ENCODE results near the gene RIPOR2. TPM values are rescaled to one million over a fixed set of nuclear protein-coding genes. Genes with fewer than 3 reads are reported as not detected.

Gene RIPOR2
- total and polyA plus RNA-seq, 4 donors, result 1.6 to 10.9 (median 3.7) TPM

DNA sequence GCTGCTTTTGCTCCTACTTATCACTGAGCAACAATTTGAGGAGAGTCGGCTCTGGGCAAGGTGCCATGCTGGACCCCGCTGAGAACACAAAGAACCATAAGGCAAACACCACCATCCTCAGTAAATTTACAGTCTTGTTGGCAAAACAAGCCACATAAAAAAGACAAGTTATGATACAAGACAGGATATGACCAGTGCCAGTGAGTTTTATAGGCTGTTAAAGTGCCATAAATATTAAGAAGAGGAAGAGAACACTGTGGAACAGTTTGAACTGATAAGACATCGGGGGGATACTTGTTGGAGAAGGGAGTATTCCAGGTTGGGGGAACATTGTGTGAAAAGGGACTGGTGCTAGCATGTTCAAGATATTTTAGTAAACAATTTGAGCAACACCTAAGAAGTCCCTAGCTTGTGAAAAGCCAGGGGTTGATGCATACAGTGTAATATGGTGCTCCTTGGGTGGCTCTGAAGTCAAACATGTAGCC, 25.3 kb upstream of the RIPOR2 start:
- 62% methylated on average over 3 of the region's 3 CpGs for WGBS
- Histone ChIP-seq H3K9me3 (ENCODE audit: control insufficient read depth in 4 of 4, low read length in 3 of 4) (no peaks in the 10 kb centered on the region), H3K4me1 (ENCODE audit: control insufficient read depth in 4 of 4, insufficient read depth in 4 of 4, low read length in 3 of 4) (no peaks in the 10 kb centered on the region), H3K27me3 (ENCODE audit: control insufficient read depth in 4 of 4, insufficient read depth in 4 of 4, low read length in 3 of 4) (no peaks in the 10 kb centered on the region), H3K36me3 (ENCODE audit: control insufficient read depth in 4 of 4, insufficient read depth in 3 of 4, low read depth in 1 of 4, low read length in 3 of 4) (no peaks in the 10 kb centered on the region), H3K4me3 (ENCODE audit: low read depth in 1 of 3, low read length in 3 of 3) (no peak overlapping the region), H3K9ac (ENCODE audit: low read depth in 1 of 2, low read length in 2 of 2) (no peak overlapping the region), H3K27ac (ENCODE audit: low read depth in 1 of 2, low read length in 2 of 2) (no peak overlapping the region)
- no peak for DNase-seq (ENCODE audit: low spot score)
- TF ChIP-seq NR2F2 (IDR thresholded peaks at IDR 0.05) (no peak), FOXA1 (IDR thresholded peaks at IDR 0.05) (no peak), YY1 (IDR thresholded peaks at IDR 0.05) (no peak), HNF4A (conservative IDR thresholded peaks at IDR 0.05) (no peak), FOXA2 (IDR thresholded peaks at IDR 0.05) (no peak), TAF1 (conservative IDR thresholded peaks at IDR 0.05) (no peak), EGR1 (IDR thresholded peaks at IDR 0.05; ENCODE audit: low read depth in 2 of 2) (no peak), HNF4G (IDR thresholded peaks at IDR 0.05) (no peak), JUND (IDR thresholded peaks at IDR 0.05) (no peak), RAD21 (IDR thresholded peaks at IDR 0.05) (no peak), GABPA (IDR thresholded peaks at IDR 0.05 in 1 of 2, conservative IDR thresholded peaks at IDR 0.05 in 1 of 2) (no peak), RXRA (IDR thresholded peaks at IDR 0.05) (no peak), SP1 (IDR thresholded peaks at IDR 0.05) (no peak)
- TF ChIP-seq, protein P1, sequence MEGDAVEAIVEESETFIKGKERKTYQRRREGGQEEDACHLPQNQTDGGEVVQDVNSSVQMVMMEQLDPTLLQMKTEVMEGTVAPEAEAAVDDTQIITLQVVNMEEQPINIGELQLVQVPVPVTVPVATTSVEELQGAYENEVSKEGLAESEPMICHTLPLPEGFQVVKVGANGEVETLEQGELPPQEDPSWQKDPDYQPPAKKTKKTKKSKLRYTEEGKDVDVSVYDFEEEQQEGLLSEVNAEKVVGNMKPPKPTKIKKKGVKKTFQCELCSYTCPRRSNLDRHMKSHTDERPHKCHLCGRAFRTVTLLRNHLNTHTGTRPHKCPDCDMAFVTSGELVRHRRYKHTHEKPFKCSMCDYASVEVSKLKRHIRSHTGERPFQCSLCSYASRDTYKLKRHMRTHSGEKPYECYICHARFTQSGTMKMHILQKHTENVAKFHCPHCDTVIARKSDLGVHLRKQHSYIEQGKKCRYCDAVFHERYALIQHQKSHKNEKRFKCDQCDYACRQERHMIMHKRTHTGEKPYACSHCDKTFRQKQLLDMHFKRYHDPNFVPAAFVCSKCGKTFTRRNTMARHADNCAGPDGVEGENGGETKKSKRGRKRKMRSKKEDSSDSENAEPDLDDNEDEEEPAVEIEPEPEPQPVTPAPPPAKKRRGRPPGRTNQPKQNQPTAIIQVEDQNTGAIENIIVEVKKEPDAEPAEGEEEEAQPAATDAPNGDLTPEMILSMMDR (IDR thresholded peaks at IDR 0.05; ENCODE audit: low read depth, low read length, missing input control), result no peak
- TF ChIP-seq, protein P2, sequence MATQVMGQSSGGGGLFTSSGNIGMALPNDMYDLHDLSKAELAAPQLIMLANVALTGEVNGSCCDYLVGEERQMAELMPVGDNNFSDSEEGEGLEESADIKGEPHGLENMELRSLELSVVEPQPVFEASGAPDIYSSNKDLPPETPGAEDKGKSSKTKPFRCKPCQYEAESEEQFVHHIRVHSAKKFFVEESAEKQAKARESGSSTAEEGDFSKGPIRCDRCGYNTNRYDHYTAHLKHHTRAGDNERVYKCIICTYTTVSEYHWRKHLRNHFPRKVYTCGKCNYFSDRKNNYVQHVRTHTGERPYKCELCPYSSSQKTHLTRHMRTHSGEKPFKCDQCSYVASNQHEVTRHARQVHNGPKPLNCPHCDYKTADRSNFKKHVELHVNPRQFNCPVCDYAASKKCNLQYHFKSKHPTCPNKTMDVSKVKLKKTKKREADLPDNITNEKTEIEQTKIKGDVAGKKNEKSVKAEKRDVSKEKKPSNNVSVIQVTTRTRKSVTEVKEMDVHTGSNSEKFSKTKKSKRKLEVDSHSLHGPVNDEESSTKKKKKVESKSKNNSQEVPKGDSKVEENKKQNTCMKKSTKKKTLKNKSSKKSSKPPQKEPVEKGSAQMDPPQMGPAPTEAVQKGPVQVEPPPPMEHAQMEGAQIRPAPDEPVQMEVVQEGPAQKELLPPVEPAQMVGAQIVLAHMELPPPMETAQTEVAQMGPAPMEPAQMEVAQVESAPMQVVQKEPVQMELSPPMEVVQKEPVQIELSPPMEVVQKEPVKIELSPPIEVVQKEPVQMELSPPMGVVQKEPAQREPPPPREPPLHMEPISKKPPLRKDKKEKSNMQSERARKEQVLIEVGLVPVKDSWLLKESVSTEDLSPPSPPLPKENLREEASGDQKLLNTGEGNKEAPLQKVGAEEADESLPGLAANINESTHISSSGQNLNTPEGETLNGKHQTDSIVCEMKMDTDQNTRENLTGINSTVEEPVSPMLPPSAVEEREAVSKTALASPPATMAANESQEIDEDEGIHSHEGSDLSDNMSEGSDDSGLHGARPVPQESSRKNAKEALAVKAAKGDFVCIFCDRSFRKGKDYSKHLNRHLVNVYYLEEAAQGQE (IDR thresholded peaks at IDR 0.05), result no peak
- TF ChIP-seq, protein P3, sequence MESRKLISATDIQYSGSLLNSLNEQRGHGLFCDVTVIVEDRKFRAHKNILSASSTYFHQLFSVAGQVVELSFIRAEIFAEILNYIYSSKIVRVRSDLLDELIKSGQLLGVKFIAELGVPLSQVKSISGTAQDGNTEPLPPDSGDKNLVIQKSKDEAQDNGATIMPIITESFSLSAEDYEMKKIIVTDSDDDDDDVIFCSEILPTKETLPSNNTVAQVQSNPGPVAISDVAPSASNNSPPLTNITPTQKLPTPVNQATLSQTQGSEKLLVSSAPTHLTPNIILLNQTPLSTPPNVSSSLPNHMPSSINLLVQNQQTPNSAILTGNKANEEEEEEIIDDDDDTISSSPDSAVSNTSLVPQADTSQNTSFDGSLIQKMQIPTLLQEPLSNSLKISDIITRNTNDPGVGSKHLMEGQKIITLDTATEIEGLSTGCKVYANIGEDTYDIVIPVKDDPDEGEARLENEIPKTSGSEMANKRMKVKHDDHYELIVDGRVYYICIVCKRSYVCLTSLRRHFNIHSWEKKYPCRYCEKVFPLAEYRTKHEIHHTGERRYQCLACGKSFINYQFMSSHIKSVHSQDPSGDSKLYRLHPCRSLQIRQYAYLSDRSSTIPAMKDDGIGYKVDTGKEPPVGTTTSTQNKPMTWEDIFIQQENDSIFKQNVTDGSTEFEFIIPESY (IDR thresholded peaks at IDR 0.05), result no peak
- TF ChIP-seq, protein P4, sequence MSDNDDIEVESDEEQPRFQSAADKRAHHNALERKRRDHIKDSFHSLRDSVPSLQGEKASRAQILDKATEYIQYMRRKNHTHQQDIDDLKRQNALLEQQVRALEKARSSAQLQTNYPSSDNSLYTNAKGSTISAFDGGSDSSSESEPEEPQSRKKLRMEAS (IDR thresholded peaks at IDR 0.05), result no peak
- TF ChIP-seq, protein P5, sequence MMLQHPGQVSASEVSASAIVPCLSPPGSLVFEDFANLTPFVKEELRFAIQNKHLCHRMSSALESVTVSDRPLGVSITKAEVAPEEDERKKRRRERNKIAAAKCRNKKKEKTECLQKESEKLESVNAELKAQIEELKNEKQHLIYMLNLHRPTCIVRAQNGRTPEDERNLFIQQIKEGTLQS (IDR thresholded peaks at IDR 0.05), result no peak

Data from liver (tissue), 9 donors.